Kidney (tissue), 14 donors: Measurements from ENCODE around the gene RTL9. TPM values are rescaled to one million over a fixed set of nuclear protein-coding genes. Genes with fewer than 3 reads are reported as not detected.

Source experiments
- DNase-seq, 5 donors: peaks; one replicate each; pipeline ENCODE4 v3.0.0-alpha.2; 2013 to 2020
- FAIRE-seq: peaks from 2 replicates; lab custom pipeline; 2012; peaks lifted over from hg19 to GRCh38; lab: Jason Lieb, UNC
- H3K27ac ChIP-seq, 2 donors: one replicate each; pipeline ENCODE4 v1.7.0; 2013; ENCODE audit warnings: low read depth in 2 of 2, low read length in 2 of 2, inconsistent platforms in 1 of 2
- H3K27me3 ChIP-seq: one replicate; pipeline ENCODE4 v1.7.1; 2013; ENCODE audit warnings: low read length, inconsistent platforms; ENCODE audit not compliant: control insufficient read depth, insufficient read depth
- H3K36me3 ChIP-seq, 3 donors: one replicate each; pipeline versions ENCODE4 v1.7.0 to v1.7.1; 2013; ENCODE audit warnings: low read length in 3 of 3, control low read depth in 1 of 3, inconsistent platforms in 1 of 3; ENCODE audit not compliant: insufficient read depth in 3 of 3, control insufficient read depth in 2 of 3
- H3K4me1 ChIP-seq, 3 donors: one replicate each; pipeline versions ENCODE4 v1.7.0 to v1.7.1; 2013; ENCODE audit warnings: low read length in 3 of 3, inconsistent platforms in 1 of 3, low read depth in 1 of 3; ENCODE audit not compliant: control insufficient read depth in 2 of 3, insufficient read depth in 2 of 3
- H3K4me3 ChIP-seq, 3 donors: one replicate each; pipeline versions ENCODE4 v1.7.0 to v1.8.1; 2013; ENCODE audit warnings: low read length in 3 of 3, control low read depth in 1 of 3, inconsistent platforms in 1 of 3
- H3K9ac ChIP-seq, 3 donors: one replicate each; pipeline versions ENCODE4 v1.7.0 to v1.7.1; 2013; ENCODE audit warnings: low read length in 3 of 3, control low read depth in 1 of 3, inconsistent platforms in 1 of 3
- H3K9me3 ChIP-seq, 3 donors: one replicate each; pipeline versions ENCODE4 v1.7.0 to v1.7.1; 2013; ENCODE audit warnings: low read length in 3 of 3, control low read depth in 1 of 3, inconsistent platforms in 1 of 3; ENCODE audit not compliant: control insufficient read depth in 2 of 3, insufficient read depth in 1 of 3
- intact Hi-C: fragments of 100-400 bp; cut with DNase I; formaldehyde crosslinking; loops from one replicate; pipeline ENCODE4 v1.11.1; 2022
- polyA plus RNA-seq: library from polyadenylated mRNA; stranded (reverse); fragments of 350-450 nt; fragmentation: Illumina TruSeq; extraction: RNeasy Lipid Tissue Mini Kit (QIAGEN cat#74804); gene quantifications from one replicate; pipeline ENCODE4 v1.2.3, GENCODE V29; 2014; ENCODE audit warnings: low read depth, low replicate concordance; ENCODE audit not compliant: insufficient read depth
- total RNA-seq: library from RNA; stranded (reverse); fragmentation: NEBNext Ultra II Directional; extraction: Animal tissue kit (Norgen Biotek cat#: 25700); gene quantifications from one replicate; pipeline ENCODE4 v1.2.1, GENCODE V29; 2021
- TF ChIP-seq, protein P1 (sequence below): IDR thresholded peaks from 3 replicates; pipeline ENCODE4 v1.5.1; 2012; ENCODE audit warnings: mild to moderate bottlenecking, moderate library complexity, borderline replicate concordance; ENCODE audit not compliant: insufficient read depth; ENCODE audit errors: extremely low read depth
- donor health status: control.
- donor health status: control.
- donor health status: control.
- donor health status: control.
- donor health status: control.
- donor health status: DM: yes; HTN: yes; CAD: no.
- donor health status: Normal renal cell carcinoma (clear cell type).

RTL9 gene
- total and polyA plus RNA-seq, 2 donors from 2014 or later: not detected

GRCh38 chrX:110320381-110320987 lies 38.2 kb upstream of the RTL9 start:
- DNase-seq (no peak), FAIRE-seq (no peak)
- Histone ChIP-seq H3K4me3 (no peak overlapping the region), H3K9ac (no peak overlapping the region), H3K27me3 (no peaks in the 10 kb centered on the region), H3K9me3 (no peaks in the 10 kb centered on the region), H3K27ac (no peak overlapping the region), H3K36me3 (no peaks in the 10 kb centered on the region), H3K4me1 (no peaks in the 10 kb centered on the region)
- intact Hi-C loops: no loop called here
- TF ChIP-seq, protein P1, sequence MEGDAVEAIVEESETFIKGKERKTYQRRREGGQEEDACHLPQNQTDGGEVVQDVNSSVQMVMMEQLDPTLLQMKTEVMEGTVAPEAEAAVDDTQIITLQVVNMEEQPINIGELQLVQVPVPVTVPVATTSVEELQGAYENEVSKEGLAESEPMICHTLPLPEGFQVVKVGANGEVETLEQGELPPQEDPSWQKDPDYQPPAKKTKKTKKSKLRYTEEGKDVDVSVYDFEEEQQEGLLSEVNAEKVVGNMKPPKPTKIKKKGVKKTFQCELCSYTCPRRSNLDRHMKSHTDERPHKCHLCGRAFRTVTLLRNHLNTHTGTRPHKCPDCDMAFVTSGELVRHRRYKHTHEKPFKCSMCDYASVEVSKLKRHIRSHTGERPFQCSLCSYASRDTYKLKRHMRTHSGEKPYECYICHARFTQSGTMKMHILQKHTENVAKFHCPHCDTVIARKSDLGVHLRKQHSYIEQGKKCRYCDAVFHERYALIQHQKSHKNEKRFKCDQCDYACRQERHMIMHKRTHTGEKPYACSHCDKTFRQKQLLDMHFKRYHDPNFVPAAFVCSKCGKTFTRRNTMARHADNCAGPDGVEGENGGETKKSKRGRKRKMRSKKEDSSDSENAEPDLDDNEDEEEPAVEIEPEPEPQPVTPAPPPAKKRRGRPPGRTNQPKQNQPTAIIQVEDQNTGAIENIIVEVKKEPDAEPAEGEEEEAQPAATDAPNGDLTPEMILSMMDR: no peak

DNA sequence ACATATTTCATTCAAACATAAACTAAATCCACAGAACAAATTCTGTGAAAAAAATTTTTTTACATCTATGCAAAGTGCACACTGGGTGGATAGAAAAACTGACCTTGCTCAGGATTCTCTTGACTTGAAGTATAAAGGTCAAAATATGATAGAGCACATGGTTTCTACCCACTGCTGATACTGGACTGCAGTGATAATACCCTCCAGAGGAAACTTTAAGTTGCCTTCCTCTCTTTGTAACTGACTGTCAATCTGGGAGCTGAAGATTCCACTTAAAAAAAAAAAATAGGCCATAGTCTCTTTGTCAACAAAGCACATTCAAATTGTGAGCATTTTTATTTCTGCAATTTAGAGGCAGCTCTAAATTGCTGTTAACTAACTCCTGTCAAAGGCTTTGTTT lies 37.6 kb upstream of the RTL9 start:
- no peak for DNase-seq
- TF ChIP-seq, protein P1: no peak
- Histone ChIP-seq H3K27ac (no peak overlapping the region), H3K9ac (no peak overlapping the region), H3K9me3 (no peaks in the 10 kb centered on the region), H3K4me3 (no peak overlapping the region), H3K36me3 (no peaks in the 10 kb centered on the region), H3K4me1 (no peaks in the 10 kb centered on the region), H3K27me3 (no peaks in the 10 kb centered on the region)
- no peak for FAIRE-seq
- intact Hi-C loops: no loop called here

- no peak for DNase-seq
- intact Hi-C loops: no loop called here
- no peak overlapping the region for H3K9ac ChIP-seq
- H3K27ac ChIP-seq: no peak overlapping the region
- H3K9me3 ChIP-seq: no peaks in the 10 kb centered on the region
- TF ChIP-seq, protein P1: no peak
- H3K27me3 ChIP-seq: no peaks in the 10 kb centered on the region
- no peaks in the 10 kb centered on the region for H3K4me1 ChIP-seq
- no peak overlapping the region for H3K4me3 ChIP-seq
- peak; percentile 30 for FAIRE-seq
- H3K36me3 ChIP-seq: no peaks in the 10 kb centered on the region
These were observed 37.0 kb upstream of the RTL9 start for GRCh38 chrX:110321670-110322069.

GRCh38 chrX:110322603-110323002 lies 36.0 kb upstream of the RTL9 start:
- intact Hi-C loops: no loop called here
- TF ChIP-seq, protein P1: no peak
- no peak overlapping the region for H3K4me3 ChIP-seq
- H3K36me3 ChIP-seq: no peaks in the 10 kb centered on the region
- DNase-seq: no peak
- no peak overlapping the region for H3K9ac ChIP-seq
- no peaks in the 10 kb centered on the region for H3K4me1 ChIP-seq
- no peak for FAIRE-seq
- H3K9me3 ChIP-seq: no peaks in the 10 kb centered on the region
- no peak overlapping the region for H3K27ac ChIP-seq
- no peaks in the 10 kb centered on the region for H3K27me3 ChIP-seq
